ENCODE results near the gene DACH1. TPM values are rescaled to one million over a fixed set of nuclear protein-coding genes. Genes with fewer than 3 reads are reported as not detected.

DACH1 gene
- total and polyA plus RNA-seq, 2 donors = 2.5 to 2.7 TPM

DNA sequence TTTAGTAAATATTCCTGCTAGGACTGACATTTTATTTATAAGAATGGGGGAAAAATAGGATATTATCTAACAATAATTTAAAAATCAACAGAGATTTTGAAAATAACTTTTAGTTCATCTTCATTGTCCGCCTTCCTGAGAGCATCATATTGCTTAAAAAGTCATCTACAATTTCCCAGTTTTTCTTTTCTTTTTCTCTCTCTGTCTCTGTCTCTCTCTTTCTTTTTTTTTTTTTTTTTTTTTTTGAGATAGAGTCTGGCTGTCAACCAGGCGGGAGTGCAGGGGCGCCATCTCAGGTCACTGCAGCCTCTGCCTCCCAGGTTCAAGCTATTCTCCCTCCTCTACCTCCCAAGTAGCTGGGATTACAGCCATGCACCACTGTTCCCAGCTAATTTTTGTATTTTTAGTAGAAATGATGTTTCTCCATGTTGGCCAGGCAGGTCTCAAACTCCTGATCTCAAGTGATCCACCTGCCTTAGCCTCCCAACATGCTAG, 276.3 kb downstream of the DACH1 start:
- DNase-seq (ENCODE audit: low read depth in 6 of 9, low spot score in 9 of 9) = no peak
- Histone ChIP-seq H3K27ac (ENCODE audit: low read depth in 1 of 2, low read length in 1 of 2) (no peak overlapping the region), H3K36me3 (ENCODE audit: control insufficient read depth in 2 of 2, insufficient read depth in 2 of 2, low read length in 1 of 2) (no peaks in the 10 kb centered on the region), H3K9me3 (ENCODE audit: control insufficient read depth in 2 of 2, insufficient read depth in 1 of 2, low read length in 1 of 2) (no peaks in the 10 kb centered on the region), H3K27me3 (ENCODE audit: control insufficient read depth in 2 of 2, insufficient read depth in 1 of 2, low read length in 1 of 2) (no peaks in the 10 kb centered on the region), H3K4me1 (ENCODE audit: control insufficient read depth in 2 of 2, insufficient read depth in 2 of 2, low read length in 2 of 2) (no peaks in the 10 kb centered on the region), H3K4me3 (ENCODE audit: low read length in 2 of 2) (no peak overlapping the region)
- WGBS = over 99% methylated on average over 3 of the region's 3 CpGs

- no peaks in the 10 kb centered on the region for H3K4me1 ChIP-seq (ENCODE audit: control insufficient read depth in 2 of 2, insufficient read depth in 2 of 2, low read length in 2 of 2)
- H3K27me3 ChIP-seq (ENCODE audit: control insufficient read depth in 2 of 2, insufficient read depth in 1 of 2, low read length in 1 of 2) = no peaks in the 10 kb centered on the region
- H3K9me3 ChIP-seq (ENCODE audit: control insufficient read depth in 2 of 2, insufficient read depth in 1 of 2, low read length in 1 of 2) = no peaks in the 10 kb centered on the region
- H3K27ac ChIP-seq (ENCODE audit: low read depth in 1 of 2, low read length in 1 of 2) = no peak overlapping the region
- no peaks in the 10 kb centered on the region for H3K36me3 ChIP-seq (ENCODE audit: control insufficient read depth in 2 of 2, insufficient read depth in 2 of 2, low read length in 1 of 2)
- no peak for DNase-seq (ENCODE audit: low read depth in 6 of 9, low spot score in 9 of 9)
- no peak overlapping the region for H3K4me3 ChIP-seq (ENCODE audit: low read length in 2 of 2)
- 91% methylated on average over 2 of the region's 2 CpGs for WGBS
Measured at GRCh38 chr13:71589032-71589431, 278.0 kb downstream of the DACH1 start.

- no peak for DNase-seq (ENCODE audit: low read depth in 6 of 9, low spot score in 9 of 9)
- no peaks in the 10 kb centered on the region for H3K4me1 ChIP-seq (ENCODE audit: control insufficient read depth in 2 of 2, insufficient read depth in 2 of 2, low read length in 2 of 2)
- H3K4me3 ChIP-seq (ENCODE audit: low read length in 2 of 2) = no peak overlapping the region
- 96% methylated on average over 5 of the region's 5 CpGs for WGBS
- H3K27ac ChIP-seq (ENCODE audit: low read depth in 1 of 2, low read length in 1 of 2) = no peak overlapping the region
- no peaks in the 10 kb centered on the region for H3K27me3 ChIP-seq (ENCODE audit: control insufficient read depth in 2 of 2, insufficient read depth in 1 of 2, low read length in 1 of 2)
- H3K9me3 ChIP-seq (ENCODE audit: control insufficient read depth in 2 of 2, insufficient read depth in 1 of 2, low read length in 1 of 2) = no peaks in the 10 kb centered on the region
- H3K36me3 ChIP-seq (ENCODE audit: control insufficient read depth in 2 of 2, insufficient read depth in 2 of 2, low read length in 1 of 2) = no peaks in the 10 kb centered on the region
Measured at GRCh38 chr13:71587817-71588216, 279.2 kb downstream of the DACH1 start.

DNA sequence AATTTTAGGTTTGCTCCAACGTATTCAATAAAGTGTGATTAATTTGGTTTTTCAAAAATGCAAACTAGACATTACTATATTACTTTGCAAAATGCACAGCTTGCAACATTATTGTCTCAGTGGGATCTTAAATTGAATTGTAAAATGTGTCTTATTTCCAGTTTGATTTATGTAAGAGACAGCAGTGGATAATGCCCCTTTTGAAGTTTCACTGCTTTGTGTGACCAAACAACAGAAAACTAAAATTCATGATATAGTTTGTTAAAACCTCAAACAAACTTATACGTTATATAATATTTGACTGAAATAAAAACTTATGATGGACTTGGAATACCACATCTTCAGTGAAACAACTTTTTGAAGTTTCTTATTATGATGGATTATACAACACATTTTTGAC, 279.8 kb downstream of the DACH1 start:
- DNase-seq (ENCODE audit: low read depth in 6 of 9, low spot score in 9 of 9) = no peak
- 98% methylated on average over 2 of the region's 2 CpGs for WGBS
- H3K27ac ChIP-seq (ENCODE audit: low read depth in 1 of 2, low read length in 1 of 2) = no peak overlapping the region
- H3K36me3 ChIP-seq (ENCODE audit: control insufficient read depth in 2 of 2, insufficient read depth in 2 of 2, low read length in 1 of 2) = no peaks in the 10 kb centered on the region
- no peak overlapping the region for H3K4me3 ChIP-seq (ENCODE audit: low read length in 2 of 2)
- H3K27me3 ChIP-seq (ENCODE audit: control insufficient read depth in 2 of 2, insufficient read depth in 1 of 2, low read length in 1 of 2) = no peaks in the 10 kb centered on the region
- H3K4me1 ChIP-seq (ENCODE audit: control insufficient read depth in 2 of 2, insufficient read depth in 2 of 2, low read length in 2 of 2) = no peaks in the 10 kb centered on the region
- no peaks in the 10 kb centered on the region for H3K9me3 ChIP-seq (ENCODE audit: control insufficient read depth in 2 of 2, insufficient read depth in 1 of 2, low read length in 1 of 2)

- no peak for DNase-seq (ENCODE audit: low read depth in 6 of 9, low spot score in 9 of 9)
- Histone ChIP-seq H3K9me3 (ENCODE audit: control insufficient read depth in 2 of 2, insufficient read depth in 1 of 2, low read length in 1 of 2) (no peaks in the 10 kb centered on the region), H3K4me3 (ENCODE audit: low read length in 2 of 2) (no peak overlapping the region), H3K4me1 (ENCODE audit: control insufficient read depth in 2 of 2, insufficient read depth in 2 of 2, low read length in 2 of 2) (no peaks in the 10 kb centered on the region), H3K27ac (ENCODE audit: low read depth in 1 of 2, low read length in 1 of 2) (no peak overlapping the region), H3K36me3 (ENCODE audit: control insufficient read depth in 2 of 2, insufficient read depth in 2 of 2, low read length in 1 of 2) (no peaks in the 10 kb centered on the region), H3K27me3 (ENCODE audit: control insufficient read depth in 2 of 2, insufficient read depth in 1 of 2, low read length in 1 of 2) (no peaks in the 10 kb centered on the region)
- 96% methylated on average over 5 of the region's 5 CpGs for WGBS
Measured at GRCh38 chr13:71583581-71583980, 283.4 kb downstream of the DACH1 start.

GRCh38 chr13:71580614-71581013, 286.4 kb downstream of the DACH1 start:
- H3K4me3 ChIP-seq (ENCODE audit: low read length in 2 of 2) = no peak overlapping the region
- DNase-seq (ENCODE audit: low read depth in 6 of 9, low spot score in 9 of 9) = no peak

GRCh38 chr13:71578048-71578447, 289.0 kb downstream of the DACH1 start:
- no peak for DNase-seq (ENCODE audit: low read depth in 6 of 9, low spot score in 9 of 9)
- Histone ChIP-seq H3K9me3 (ENCODE audit: control insufficient read depth in 2 of 2, insufficient read depth in 1 of 2, low read length in 1 of 2) (no peaks in the 10 kb centered on the region), H3K4me3 (ENCODE audit: low read length in 2 of 2) (no peak overlapping the region), H3K27me3 (ENCODE audit: control insufficient read depth in 2 of 2, insufficient read depth in 1 of 2, low read length in 1 of 2) (no peaks in the 10 kb centered on the region), H3K36me3 (ENCODE audit: control insufficient read depth in 2 of 2, insufficient read depth in 2 of 2, low read length in 1 of 2) (no peaks in the 10 kb centered on the region), H3K27ac (ENCODE audit: low read depth in 1 of 2, low read length in 1 of 2) (no peak overlapping the region), H3K4me1 (ENCODE audit: control insufficient read depth in 2 of 2, insufficient read depth in 2 of 2, low read length in 2 of 2) (no peaks in the 10 kb centered on the region)
- WGBS = 98% methylated on average over 6 of the region's 6 CpGs

More at GRCh38 chr13:71580614-71581013, 286.4 kb downstream of the DACH1 start:
- Histone ChIP-seq H3K27ac (ENCODE audit: low read depth in 1 of 2, low read length in 1 of 2) (no peak overlapping the region), H3K4me1 (ENCODE audit: control insufficient read depth in 2 of 2, insufficient read depth in 2 of 2, low read length in 2 of 2) (no peaks in the 10 kb centered on the region), H3K9me3 (ENCODE audit: control insufficient read depth in 2 of 2, insufficient read depth in 1 of 2, low read length in 1 of 2) (no peaks in the 10 kb centered on the region), H3K36me3 (ENCODE audit: control insufficient read depth in 2 of 2, insufficient read depth in 2 of 2, low read length in 1 of 2) (no peaks in the 10 kb centered on the region), H3K27me3 (ENCODE audit: control insufficient read depth in 2 of 2, insufficient read depth in 1 of 2, low read length in 1 of 2) (no peaks in the 10 kb centered on the region)
- 89% methylated on average over 3 of the region's 3 CpGs for WGBS

GRCh38 chr13:71577127-71577526, 289.9 kb downstream of the DACH1 start:
- no peaks in the 10 kb centered on the region for H3K4me1 ChIP-seq (ENCODE audit: control insufficient read depth in 2 of 2, insufficient read depth in 2 of 2, low read length in 2 of 2)
- H3K4me3 ChIP-seq (ENCODE audit: low read length in 2 of 2) = no peak overlapping the region
- H3K36me3 ChIP-seq (ENCODE audit: control insufficient read depth in 2 of 2, insufficient read depth in 2 of 2, low read length in 1 of 2) = no peaks in the 10 kb centered on the region
- WGBS = 97% methylated on average over 2 of the region's 2 CpGs
- H3K27me3 ChIP-seq (ENCODE audit: control insufficient read depth in 2 of 2, insufficient read depth in 1 of 2, low read length in 1 of 2) = no peaks in the 10 kb centered on the region
- H3K9me3 ChIP-seq (ENCODE audit: control insufficient read depth in 2 of 2, insufficient read depth in 1 of 2, low read length in 1 of 2) = no peaks in the 10 kb centered on the region
- DNase-seq (ENCODE audit: low read depth in 6 of 9, low spot score in 9 of 9) = no peak
- no peak overlapping the region for H3K27ac ChIP-seq (ENCODE audit: low read depth in 1 of 2, low read length in 1 of 2)

GRCh38 chr13:71576571-71576970, 290.4 kb downstream of the DACH1 start:
- Histone ChIP-seq H3K4me3 (ENCODE audit: low read length in 2 of 2) (no peak overlapping the region), H3K27me3 (ENCODE audit: control insufficient read depth in 2 of 2, insufficient read depth in 1 of 2, low read length in 1 of 2) (no peaks in the 10 kb centered on the region), H3K9me3 (ENCODE audit: control insufficient read depth in 2 of 2, insufficient read depth in 1 of 2, low read length in 1 of 2) (no peaks in the 10 kb centered on the region), H3K27ac (ENCODE audit: low read depth in 1 of 2, low read length in 1 of 2) (no peak overlapping the region), H3K4me1 (ENCODE audit: control insufficient read depth in 2 of 2, insufficient read depth in 2 of 2, low read length in 2 of 2) (no peaks in the 10 kb centered on the region), H3K36me3 (ENCODE audit: control insufficient read depth in 2 of 2, insufficient read depth in 2 of 2, low read length in 1 of 2) (no peaks in the 10 kb centered on the region)
- 70% methylated on average over 1 of the region's 1 CpG for WGBS
- no peak for DNase-seq (ENCODE audit: low read depth in 6 of 9, low spot score in 9 of 9)

DNA sequence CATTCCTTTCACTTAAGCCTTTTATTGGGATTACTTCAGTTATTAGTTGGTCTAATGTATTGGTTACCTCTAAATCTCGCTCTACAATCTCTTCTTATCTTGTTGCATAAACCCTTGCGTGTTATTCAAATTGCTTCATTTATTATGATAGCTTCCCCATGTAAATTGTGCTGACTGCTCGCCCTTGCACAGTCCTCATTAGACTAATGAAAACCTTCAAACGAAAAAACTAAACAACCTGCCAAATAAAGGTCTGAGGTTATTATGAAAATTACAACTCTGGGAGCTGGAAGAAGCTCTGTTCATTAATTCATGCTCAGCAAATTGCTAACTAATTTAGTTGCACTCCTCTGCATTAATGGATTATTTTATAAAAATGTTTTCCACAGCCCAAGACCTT, 320.1 kb downstream of the DACH1 start:
- H3K9me3 ChIP-seq (ENCODE audit: control insufficient read depth in 2 of 2, insufficient read depth in 1 of 2, low read length in 1 of 2) = no peaks in the 10 kb centered on the region
- DNase-seq (ENCODE audit: low read depth in 6 of 9, low spot score in 9 of 9) = no peak
- WGBS = 97% methylated on average over 4 of the region's 4 CpGs
- H3K4me1 ChIP-seq (ENCODE audit: control insufficient read depth in 2 of 2, insufficient read depth in 2 of 2, low read length in 2 of 2) = no peaks in the 10 kb centered on the region
- no peak overlapping the region for H3K4me3 ChIP-seq (ENCODE audit: low read length in 2 of 2)
- no peaks in the 10 kb centered on the region for H3K27me3 ChIP-seq (ENCODE audit: control insufficient read depth in 2 of 2, insufficient read depth in 1 of 2, low read length in 1 of 2)
- H3K27ac ChIP-seq (ENCODE audit: low read depth in 1 of 2, low read length in 1 of 2) = no peak overlapping the region
- H3K36me3 ChIP-seq (ENCODE audit: control insufficient read depth in 2 of 2, insufficient read depth in 2 of 2, low read length in 1 of 2) = no peaks in the 10 kb centered on the region

Measured in thymus (tissue), 11 donors.